ENCODE measurements around the gene LYPD6B.

LYPD6B gene

GRCh38 chr2:149036507-149037293 lies 1.8 kb upstream of the LYPD6B start:
- in situ Hi-C loops (cut with HindIII; ENCODE audit: low sequenced_read_pairs) = no loop called here
- no peak for DNase-seq (ENCODE audit: low read depth)
- no peak for TF ChIP-seq CTCF (IDR thresholded peaks at IDR 0.05; ENCODE audit: low read depth, low read length, missing control alignments)

GRCh38 chr2:149037851-149038250 lies 648 bp upstream of the LYPD6B start:
- no peak overlapping the region for H3K4me3 ChIP-seq (ENCODE audit: low read depth, low read length)
- DNase-seq (ENCODE audit: low read depth) = no peak
- TF ChIP-seq CTCF (IDR thresholded peaks at IDR 0.05; ENCODE audit: low read depth, low read length, missing control alignments) = peak; percentile 2
- in situ Hi-C loops (cut with HindIII; ENCODE audit: low sequenced_read_pairs) = no loop called here

More at GRCh38 chr2:149036507-149037293, 1.8 kb upstream of the LYPD6B start:
- H3K4me3 ChIP-seq (ENCODE audit: low read depth, low read length) = no peak overlapping the region

- DNase-seq (ENCODE audit: low read depth) = no peak
- peak overlapping the region; percentile 37 for H3K4me3 ChIP-seq (ENCODE audit: low read depth, low read length)
- in situ Hi-C loops (cut with HindIII; ENCODE audit: low sequenced_read_pairs) = no loop called here
- TF ChIP-seq CTCF (IDR thresholded peaks at IDR 0.05; ENCODE audit: low read depth, low read length, missing control alignments) = no peak
Observed at GRCh38 chr2:149039213-149039724, 770 bp downstream of the LYPD6B start.

- in situ Hi-C loops (cut with HindIII; ENCODE audit: low sequenced_read_pairs) = no loop called here
- DNase-seq (ENCODE audit: low read depth) = no peak
- no peak overlapping the region for H3K4me3 ChIP-seq (ENCODE audit: low read depth, low read length)
- TF ChIP-seq CTCF (IDR thresholded peaks at IDR 0.05; ENCODE audit: low read depth, low read length, missing control alignments) = peak; percentile 33
Observed at GRCh38 chr2:149040451-149040850, 2.0 kb downstream of the LYPD6B start.

- DNase-seq (ENCODE audit: low read depth) = no peak
- H3K4me3 ChIP-seq (ENCODE audit: low read depth, low read length) = no peak overlapping the region
- no peak for TF ChIP-seq CTCF (IDR thresholded peaks at IDR 0.05; ENCODE audit: low read depth, low read length, missing control alignments)
- in situ Hi-C loops (cut with HindIII; ENCODE audit: low sequenced_read_pairs) = no loop called here
Observed at GRCh38 chr2:149041482-149041881, 3.0 kb downstream of the LYPD6B start.

- in situ Hi-C loops (cut with HindIII; ENCODE audit: low sequenced_read_pairs) = no loop called here
- no peak for DNase-seq (ENCODE audit: low read depth)
- TF ChIP-seq CTCF (IDR thresholded peaks at IDR 0.05; ENCODE audit: low read depth, low read length, missing control alignments) = no peak
- H3K4me3 ChIP-seq (ENCODE audit: low read depth, low read length) = no peak overlapping the region
Observed at GRCh38 chr2:149042881-149043280, 4.4 kb downstream of the LYPD6B start.
